GM23338 (cell line): Measurements from ENCODE around the gene FBRS. TPM values are rescaled to one million over a fixed set of nuclear protein-coding genes. Genes with fewer than 3 reads are reported as not detected.

Source experiments
- ATAC-seq: fragments of 200-7000 bp; cut with Tn5 transposase; 3 replicates; pipeline ENCODE4 v1.9.1; 2020
- DNase-seq: peaks from one replicate; pipeline ENCODE4 v3.0.0-alpha.2; 2015; ENCODE audit warnings: low spot score
- H2AFZ ChIP-seq: fragments of 200-600 bp; sonication (generic); 2 replicates; pipeline ENCODE4 v1.8.0; 2016; ENCODE audit warnings: antibody characterized with exemption, mild to moderate bottlenecking, moderate library complexity
- H3F3A ChIP-seq: fragments of 200-600 bp; sonication (generic); replicated peaks from 2 replicates; pipeline ENCODE4 v1.8.0; 2017; ENCODE audit warnings: antibody characterized with exemption, mixed run types, low read depth
- H3K27ac ChIP-seq: fragments of 200-600 bp; sonication (generic); 2 replicates; pipeline ENCODE4 v1.6.1; 2016; ENCODE audit warnings: low read depth
- H3K27me3 ChIP-seq: fragments of 200-600 bp; sonication (generic); 2 replicates; pipeline ENCODE4 v1.8.0; 2016; ENCODE audit warnings: mild to moderate bottlenecking, mixed run types, moderate library complexity; ENCODE audit not compliant: insufficient read depth
- H3K36me3 ChIP-seq: fragments of 200-600 bp; sonication (generic); 2 replicates; pipeline ENCODE4 v1.8.0; 2016; ENCODE audit warnings: mild to moderate bottlenecking; ENCODE audit not compliant: insufficient read depth
- H3K4me1 ChIP-seq: fragments of 200-600 bp; sonication (generic); 2 replicates; pipeline ENCODE4 v1.8.0; 2016; ENCODE audit warnings: mild to moderate bottlenecking, moderate library complexity; ENCODE audit not compliant: insufficient read depth
- H3K4me2 ChIP-seq: fragments of 200-600 bp; sonication (generic); 2 replicates; pipeline ENCODE4 v1.7.1; 2017; ENCODE audit warnings: mixed run types
- H3K4me3 ChIP-seq: fragments of 200-600 bp; sonication (generic); 2 replicates; pipeline ENCODE4 v1.6.1; 2016; ENCODE audit warnings: mixed run types
- H3K79me2 ChIP-seq: fragments of 200-600 bp; sonication (generic); replicated peaks from 2 replicates; pipeline ENCODE4 v1.8.0; 2017; ENCODE audit warnings: mild to moderate bottlenecking; ENCODE audit not compliant: insufficient read depth
- H3K9me2 ChIP-seq: fragments of 200-600 bp; sonication (generic); 2 replicates; pipeline ENCODE4 v1.8.0; 2017; ENCODE audit not compliant: insufficient read depth
- H4K20me1 ChIP-seq: fragments of 200-600 bp; sonication (generic); replicated peaks from 2 replicates; pipeline ENCODE4 v1.8.0; 2017; ENCODE audit warnings: mild to moderate bottlenecking; ENCODE audit not compliant: insufficient read depth
- H3K27ac Mint-ChIP-seq: 2 replicates; pipeline ENCODE4 v1.8.0; 2020; ENCODE audit warnings: inconsistent platforms, mild to moderate bottlenecking, moderate library complexity, mixed read lengths
- H3K27me3 Mint-ChIP-seq: 3 replicates; pipeline ENCODE4 v1.8.0; 2022; ENCODE audit warnings: low read depth, mild to moderate bottlenecking, moderate library complexity, mixed read lengths, inconsistent platforms; ENCODE audit not compliant: insufficient read depth, poor library complexity
- H3K36me3 Mint-ChIP-seq: 3 replicates; pipeline ENCODE4 v1.8.0; 2021; ENCODE audit warnings: low read depth, mild to moderate bottlenecking, inconsistent platforms, moderate library complexity, mixed read lengths
- H3K4me1 Mint-ChIP-seq: 3 replicates; pipeline ENCODE4 v1.8.0; 2020; ENCODE audit warnings: mild to moderate bottlenecking, inconsistent platforms, mixed read lengths
- H3K4me3 Mint-ChIP-seq: 3 replicates; pipeline ENCODE4 v1.8.0; 2021; ENCODE audit warnings: moderate library complexity, mild to moderate bottlenecking, inconsistent platforms, mixed read lengths
- H3K9me3 Mint-ChIP-seq: 3 replicates; pipeline ENCODE4 v1.8.0; 2020; ENCODE audit warnings: moderate library complexity, mild to moderate bottlenecking, inconsistent platforms, mixed read lengths
- CREB1 ChIP-seq: fragments of 250-450 bp; sonication (Bioruptor Pico); IDR thresholded peaks from 2 replicates; pipeline ENCODE4 v1.5.0; 2020; ENCODE audit warnings: low read depth, mild to moderate bottlenecking, moderate library complexity
- EZH2 ChIP-seq: fragments of 200-600 bp; sonication (generic); IDR thresholded peaks from one replicate; pipeline ENCODE4 v1.8.0; 2017; ENCODE audit warnings: antibody characterized with exemption, mild to moderate bottlenecking, low read depth; ENCODE audit not compliant: unreplicated experiment
- EZH2phosphoT487 ChIP-seq: fragments of 200-600 bp; sonication (generic); IDR thresholded peaks from one replicate; pipeline ENCODE4 v1.8.1; 2018; ENCODE audit warnings: antibody characterized with exemption; ENCODE audit not compliant: unreplicated experiment
- JUNB ChIP-seq: IDR thresholded peaks from one replicate; pipeline ENCODE4 v1.6.1; 2016; ENCODE audit warnings: antibody characterized with exemption; ENCODE audit not compliant: unreplicated experiment
- NANOG ChIP-seq: IDR thresholded peaks from 2 replicates; pipeline ENCODE4 v1.6.1; 2016; ENCODE audit warnings: antibody characterized with exemption, borderline replicate concordance
- POLR2AphosphoS5 ChIP-seq: IDR thresholded peaks from 2 replicates; pipeline ENCODE4 v1.6.1; 2016; ENCODE audit warnings: antibody characterized with exemption, low read depth
- STAT1 ChIP-seq: IDR thresholded peaks from one replicate; pipeline ENCODE4 v1.6.1; 2016; ENCODE audit warnings: antibody characterized with exemption; ENCODE audit not compliant: unreplicated experiment
- ZNF114 ChIP-seq: fragments of 250-450 bp; sonication (Bioruptor Pico); IDR thresholded peaks from 2 replicates; pipeline ENCODE4 v1.5.0; 2020; ENCODE audit warnings: mild to moderate bottlenecking, moderate library complexity
- ZNF331 ChIP-seq: fragments of 250-450 bp; sonication (Bioruptor Pico); IDR thresholded peaks from 2 replicates; pipeline ENCODE4 v1.5.0; 2020; ENCODE audit warnings: low read depth, mild to moderate bottlenecking, moderate library complexity
- polyA plus RNA-seq: library from polyadenylated mRNA; unstranded; fragments of >200 nt; fragmentation: Nextera tagmentation; extraction: Ambion mirVana; gene quantifications from 2 replicates; pipeline ENCODE4 v1.2.1, GENCODE V29; 2016
- total RNA-seq: library from RNA; depleted of rRNA; stranded (reverse); fragments of >200 nt; shearing (Covaris generic); gene quantifications from 2 replicates; pipeline ENCODE4 v1.2.3, GENCODE V29; 2014
- TF ChIP-seq, protein P1 (sequence below): fragments of 250-450 bp; sonication (Bioruptor Pico); IDR thresholded peaks from 2 replicates; pipeline ENCODE4 v1.5.0; 2020; ENCODE audit warnings: mild to moderate bottlenecking, moderate library complexity
- TF ChIP-seq, protein P2 (sequence below), 2 experiments: fragments of 200-600 bp in 1 of 2; sonication (generic) in 1 of 2; conservative IDR thresholded peaks; 2 replicates each; pipeline versions ENCODE4 v1.5.1 to v1.6.1; 2016 to 2017; ENCODE audit warnings: antibody characterized with exemption in 2 of 2, low read depth in 2 of 2, mild to moderate bottlenecking in 2 of 2, moderate library complexity in 1 of 2
- TF ChIP-seq, protein P3 (sequence below): IDR thresholded peaks from one replicate; pipeline ENCODE4 v1.6.1; 2018; ENCODE audit warnings: antibody characterized with exemption; ENCODE audit not compliant: unreplicated experiment
- TF ChIP-seq, protein P4 (sequence below): IDR thresholded peaks from 2 replicates; pipeline ENCODE4 v1.6.1; 2016; ENCODE audit warnings: antibody characterized with exemption

Gene FBRS
- total and polyA plus RNA-seq, 2 experiments from 2014 or later: 2.3 to 7.2 TPM

DNA sequence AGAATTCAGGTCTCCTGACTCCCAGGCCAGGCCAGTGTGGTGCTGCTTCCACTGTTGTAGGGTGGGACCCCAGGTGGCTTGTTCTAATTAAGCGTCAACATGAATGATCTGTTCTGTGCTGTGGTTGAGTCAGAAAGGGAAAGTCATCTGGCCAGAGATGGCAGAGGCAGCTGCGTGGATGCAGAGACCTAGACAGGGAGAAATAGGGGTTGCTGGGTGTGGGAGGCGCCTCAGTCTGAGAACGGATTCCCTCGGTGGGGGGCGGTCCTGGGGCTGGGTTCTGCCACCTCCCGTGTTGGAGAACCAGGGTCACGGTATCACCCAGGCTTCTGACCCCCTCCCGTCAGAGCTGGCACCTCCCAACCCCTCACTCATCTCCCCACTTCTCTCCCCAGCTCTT is 5.6 kb downstream of the FBRS start:
- no peak overlapping the region for H3K4me3 ChIP-seq
- no peak overlapping the region for H2AFZ ChIP-seq
- Mint-ChIP-seq H3K36me3 (peaks cover 39% of the 10 kb centered on the region), H3K27ac (no peak overlapping the region), H3K9me3 (no peaks in the 10 kb centered on the region), H3K4me3 (no peak overlapping the region), H3K27me3 (peaks cover 67% of the 10 kb centered on the region), H3K4me1 (peaks cover 4% of the 10 kb centered on the region; the same call in 1 of the 3 replicates)
- H4K20me1 ChIP-seq: peaks cover 38% of the 10 kb centered on the region
- no peak overlapping the region for H3K4me2 ChIP-seq
- ATAC-seq: no peak
- H3K27me3 ChIP-seq: peaks cover 78% of the 10 kb centered on the region
- H3K27ac ChIP-seq: no peak overlapping the region
- no peaks in the 10 kb centered on the region for H3K36me3 ChIP-seq
- TF ChIP-seq, protein P1, sequence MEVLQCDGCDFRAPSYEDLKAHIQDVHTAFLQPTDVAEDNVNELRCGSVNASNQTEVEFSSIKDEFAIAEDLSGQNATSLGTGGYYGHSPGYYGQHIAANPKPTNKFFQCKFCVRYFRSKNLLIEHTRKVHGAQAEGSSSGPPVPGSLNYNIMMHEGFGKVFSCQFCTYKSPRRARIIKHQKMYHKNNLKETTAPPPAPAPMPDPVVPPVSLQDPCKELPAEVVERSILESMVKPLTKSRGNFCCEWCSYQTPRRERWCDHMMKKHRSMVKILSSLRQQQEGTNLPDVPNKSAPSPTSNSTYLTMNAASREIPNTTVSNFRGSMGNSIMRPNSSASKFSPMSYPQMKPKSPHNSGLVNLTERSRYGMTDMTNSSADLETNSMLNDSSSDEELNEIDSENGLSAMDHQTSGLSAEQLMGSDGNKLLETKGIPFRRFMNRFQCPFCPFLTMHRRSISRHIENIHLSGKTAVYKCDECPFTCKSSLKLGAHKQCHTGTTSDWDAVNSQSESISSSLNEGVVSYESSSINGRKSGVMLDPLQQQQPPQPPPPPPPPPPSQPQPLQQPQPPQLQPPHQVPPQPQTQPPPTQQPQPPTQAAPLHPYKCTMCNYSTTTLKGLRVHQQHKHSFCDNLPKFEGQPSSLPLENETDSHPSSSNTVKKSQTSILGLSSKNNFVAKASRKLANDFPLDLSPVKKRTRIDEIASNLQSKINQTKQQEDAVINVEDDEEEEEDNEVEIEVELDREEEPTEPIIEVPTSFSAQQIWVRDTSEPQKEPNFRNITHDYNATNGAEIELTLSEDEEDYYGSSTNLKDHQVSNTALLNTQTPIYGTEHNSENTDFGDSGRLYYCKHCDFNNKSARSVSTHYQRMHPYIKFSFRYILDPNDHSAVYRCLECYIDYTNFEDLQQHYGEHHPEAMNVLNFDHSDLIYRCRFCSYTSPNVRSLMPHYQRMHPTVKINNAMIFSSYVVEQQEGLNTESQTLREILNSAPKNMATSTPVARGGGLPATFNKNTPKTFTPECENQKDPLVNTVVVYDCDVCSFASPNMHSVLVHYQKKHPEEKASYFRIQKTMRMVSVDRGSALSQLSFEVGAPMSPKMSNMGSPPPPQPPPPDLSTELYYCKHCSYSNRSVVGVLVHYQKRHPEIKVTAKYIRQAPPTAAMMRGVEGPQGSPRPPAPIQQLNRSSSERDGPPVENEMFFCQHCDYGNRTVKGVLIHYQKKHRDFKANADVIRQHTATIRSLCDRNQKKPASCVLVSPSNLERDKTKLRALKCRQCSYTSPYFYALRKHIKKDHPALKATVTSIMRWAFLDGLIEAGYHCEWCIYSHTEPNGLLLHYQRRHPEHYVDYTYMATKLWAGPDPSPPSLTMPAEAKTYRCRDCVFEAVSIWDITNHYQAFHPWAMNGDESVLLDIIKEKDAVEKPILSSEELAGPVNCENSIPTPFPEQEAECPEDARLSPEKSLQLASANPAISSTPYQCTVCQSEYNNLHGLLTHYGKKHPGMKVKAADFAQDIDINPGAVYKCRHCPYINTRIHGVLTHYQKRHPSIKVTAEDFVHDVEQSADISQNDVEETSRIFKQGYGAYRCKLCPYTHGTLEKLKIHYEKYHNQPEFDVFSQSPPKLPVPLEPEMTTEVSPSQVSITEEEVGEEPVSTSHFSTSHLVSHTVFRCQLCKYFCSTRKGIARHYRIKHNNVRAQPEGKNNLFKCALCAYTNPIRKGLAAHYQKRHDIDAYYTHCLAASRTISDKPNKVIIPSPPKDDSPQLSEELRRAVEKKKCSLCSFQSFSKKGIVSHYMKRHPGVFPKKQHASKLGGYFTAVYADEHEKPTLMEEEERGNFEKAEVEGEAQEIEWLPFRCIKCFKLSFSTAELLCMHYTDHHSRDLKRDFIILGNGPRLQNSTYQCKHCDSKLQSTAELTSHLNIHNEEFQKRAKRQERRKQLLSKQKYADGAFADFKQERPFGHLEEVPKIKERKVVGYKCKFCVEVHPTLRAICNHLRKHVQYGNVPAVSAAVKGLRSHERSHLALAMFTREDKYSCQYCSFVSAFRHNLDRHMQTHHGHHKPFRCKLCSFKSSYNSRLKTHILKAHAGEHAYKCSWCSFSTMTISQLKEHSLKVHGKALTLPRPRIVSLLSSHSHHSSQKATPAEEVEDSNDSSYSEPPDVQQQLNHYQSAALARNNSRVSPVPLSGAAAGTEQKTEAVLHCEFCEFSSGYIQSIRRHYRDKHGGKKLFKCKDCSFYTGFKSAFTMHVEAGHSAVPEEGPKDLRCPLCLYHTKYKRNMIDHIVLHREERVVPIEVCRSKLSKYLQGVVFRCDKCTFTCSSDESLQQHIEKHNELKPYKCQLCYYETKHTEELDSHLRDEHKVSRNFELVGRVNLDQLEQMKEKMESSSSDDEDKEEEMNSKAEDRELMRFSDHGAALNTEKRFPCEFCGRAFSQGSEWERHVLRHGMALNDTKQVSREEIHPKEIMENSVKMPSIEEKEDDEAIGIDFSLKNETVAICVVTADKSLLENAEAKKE (CRISPR knock-in tag): no peak
- TF ChIP-seq ZNF114 (CRISPR knock-in tag): no peak
- no peak for TF ChIP-seq EZH2phosphoT487
- TF ChIP-seq, protein P2, sequence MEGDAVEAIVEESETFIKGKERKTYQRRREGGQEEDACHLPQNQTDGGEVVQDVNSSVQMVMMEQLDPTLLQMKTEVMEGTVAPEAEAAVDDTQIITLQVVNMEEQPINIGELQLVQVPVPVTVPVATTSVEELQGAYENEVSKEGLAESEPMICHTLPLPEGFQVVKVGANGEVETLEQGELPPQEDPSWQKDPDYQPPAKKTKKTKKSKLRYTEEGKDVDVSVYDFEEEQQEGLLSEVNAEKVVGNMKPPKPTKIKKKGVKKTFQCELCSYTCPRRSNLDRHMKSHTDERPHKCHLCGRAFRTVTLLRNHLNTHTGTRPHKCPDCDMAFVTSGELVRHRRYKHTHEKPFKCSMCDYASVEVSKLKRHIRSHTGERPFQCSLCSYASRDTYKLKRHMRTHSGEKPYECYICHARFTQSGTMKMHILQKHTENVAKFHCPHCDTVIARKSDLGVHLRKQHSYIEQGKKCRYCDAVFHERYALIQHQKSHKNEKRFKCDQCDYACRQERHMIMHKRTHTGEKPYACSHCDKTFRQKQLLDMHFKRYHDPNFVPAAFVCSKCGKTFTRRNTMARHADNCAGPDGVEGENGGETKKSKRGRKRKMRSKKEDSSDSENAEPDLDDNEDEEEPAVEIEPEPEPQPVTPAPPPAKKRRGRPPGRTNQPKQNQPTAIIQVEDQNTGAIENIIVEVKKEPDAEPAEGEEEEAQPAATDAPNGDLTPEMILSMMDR (conservative IDR thresholded peaks at IDR 0.05; ENCODE audit: low read depth in 2 of 2): no peak
- TF ChIP-seq, protein P3, sequence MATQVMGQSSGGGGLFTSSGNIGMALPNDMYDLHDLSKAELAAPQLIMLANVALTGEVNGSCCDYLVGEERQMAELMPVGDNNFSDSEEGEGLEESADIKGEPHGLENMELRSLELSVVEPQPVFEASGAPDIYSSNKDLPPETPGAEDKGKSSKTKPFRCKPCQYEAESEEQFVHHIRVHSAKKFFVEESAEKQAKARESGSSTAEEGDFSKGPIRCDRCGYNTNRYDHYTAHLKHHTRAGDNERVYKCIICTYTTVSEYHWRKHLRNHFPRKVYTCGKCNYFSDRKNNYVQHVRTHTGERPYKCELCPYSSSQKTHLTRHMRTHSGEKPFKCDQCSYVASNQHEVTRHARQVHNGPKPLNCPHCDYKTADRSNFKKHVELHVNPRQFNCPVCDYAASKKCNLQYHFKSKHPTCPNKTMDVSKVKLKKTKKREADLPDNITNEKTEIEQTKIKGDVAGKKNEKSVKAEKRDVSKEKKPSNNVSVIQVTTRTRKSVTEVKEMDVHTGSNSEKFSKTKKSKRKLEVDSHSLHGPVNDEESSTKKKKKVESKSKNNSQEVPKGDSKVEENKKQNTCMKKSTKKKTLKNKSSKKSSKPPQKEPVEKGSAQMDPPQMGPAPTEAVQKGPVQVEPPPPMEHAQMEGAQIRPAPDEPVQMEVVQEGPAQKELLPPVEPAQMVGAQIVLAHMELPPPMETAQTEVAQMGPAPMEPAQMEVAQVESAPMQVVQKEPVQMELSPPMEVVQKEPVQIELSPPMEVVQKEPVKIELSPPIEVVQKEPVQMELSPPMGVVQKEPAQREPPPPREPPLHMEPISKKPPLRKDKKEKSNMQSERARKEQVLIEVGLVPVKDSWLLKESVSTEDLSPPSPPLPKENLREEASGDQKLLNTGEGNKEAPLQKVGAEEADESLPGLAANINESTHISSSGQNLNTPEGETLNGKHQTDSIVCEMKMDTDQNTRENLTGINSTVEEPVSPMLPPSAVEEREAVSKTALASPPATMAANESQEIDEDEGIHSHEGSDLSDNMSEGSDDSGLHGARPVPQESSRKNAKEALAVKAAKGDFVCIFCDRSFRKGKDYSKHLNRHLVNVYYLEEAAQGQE: no peak
- TF ChIP-seq CREB1 (CRISPR knock-in tag): no peak
- TF ChIP-seq, protein P4, sequence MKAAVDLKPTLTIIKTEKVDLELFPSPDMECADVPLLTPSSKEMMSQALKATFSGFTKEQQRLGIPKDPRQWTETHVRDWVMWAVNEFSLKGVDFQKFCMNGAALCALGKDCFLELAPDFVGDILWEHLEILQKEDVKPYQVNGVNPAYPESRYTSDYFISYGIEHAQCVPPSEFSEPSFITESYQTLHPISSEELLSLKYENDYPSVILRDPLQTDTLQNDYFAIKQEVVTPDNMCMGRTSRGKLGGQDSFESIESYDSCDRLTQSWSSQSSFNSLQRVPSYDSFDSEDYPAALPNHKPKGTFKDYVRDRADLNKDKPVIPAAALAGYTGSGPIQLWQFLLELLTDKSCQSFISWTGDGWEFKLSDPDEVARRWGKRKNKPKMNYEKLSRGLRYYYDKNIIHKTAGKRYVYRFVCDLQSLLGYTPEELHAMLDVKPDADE: no peak
- no peak for TF ChIP-seq STAT1
- no peak for TF ChIP-seq EZH2
- TF ChIP-seq POLR2AphosphoS5: no peak
- TF ChIP-seq ZNF331 (CRISPR knock-in tag): no peak
- TF ChIP-seq JUNB: no peak
- TF ChIP-seq NANOG: no peak
- peaks cover 5% of the 10 kb centered on the region; the same call in 1 of the 2 replicates for H3K4me1 ChIP-seq
- H3F3A ChIP-seq: peaks cover 11% of the 10 kb centered on the region
- no peak for DNase-seq
- H3K9me2 ChIP-seq: no peaks in the 10 kb centered on the region
- H3K79me2 ChIP-seq: no peaks in the 10 kb centered on the region
